ENCODE measurements around the gene CTNNA1.
A peak's percentile ranks its signal among the peaks of the same experiment; 100 is the strongest.
"Not testable (repeated sequence)": the region's sequence is repeated elsewhere in the genome, so short reads cannot be mapped to it uniquely, and the experiment has no call there.

The CTNNA1 gene

GRCh38 chr5:138760448-138761110, 7.4 kb downstream of the CTNNA1 start:
- no peak for DNase-seq (ENCODE audit: low spot score)

GRCh38 chr5:138761115-138761514, 7.9 kb downstream of the CTNNA1 start:
- DNase-seq (ENCODE audit: low spot score): peak; percentile 24

GRCh38 chr5:138761670-138762069, 8.4 kb downstream of the CTNNA1 start:
- not testable (repeated sequence) for DNase-seq (ENCODE audit: low spot score)

GRCh38 chr5:138762110-138762509, 8.9 kb downstream of the CTNNA1 start:
- no peak for DNase-seq (ENCODE audit: low spot score)

- DNase-seq (ENCODE audit: low spot score): no peak
Observed at GRCh38 chr5:138763037-138763778, 10.0 kb downstream of the CTNNA1 start.

GRCh38 chr5:138770291-138770690, 17.1 kb downstream of the CTNNA1 start:
- DNase-seq (ENCODE audit: low spot score): no peak

GRCh38 chr5:138770977-138771376, 17.8 kb downstream of the CTNNA1 start:
- no peak for DNase-seq (ENCODE audit: low spot score)

GRCh38 chr5:138772986-138773594, 19.9 kb downstream of the CTNNA1 start:
- DNase-seq (ENCODE audit: low spot score): no peak

GRCh38 chr5:138773624-138774023, 20.4 kb downstream of the CTNNA1 start:
- not testable (repeated sequence) for DNase-seq (ENCODE audit: low spot score)

- no peak for DNase-seq (ENCODE audit: low spot score)
Observed at GRCh38 chr5:138775034-138775433, 21.8 kb downstream of the CTNNA1 start.

GRCh38 chr5:138778234-138778633, 25.0 kb downstream of the CTNNA1 start:
- no peak for DNase-seq (ENCODE audit: low spot score)

- no peak for DNase-seq (ENCODE audit: low spot score)
Observed at GRCh38 chr5:138783976-138784375, 30.8 kb downstream of the CTNNA1 start.

GRCh38 chr5:138784590-138784989, 31.4 kb downstream of the CTNNA1 start:
- no peak for DNase-seq (ENCODE audit: low spot score)

- DNase-seq (ENCODE audit: low spot score): peak; percentile 22
Observed at GRCh38 chr5:138789771-138790242, 36.6 kb downstream of the CTNNA1 start.

GRCh38 chr5:138790684-138791083, 37.5 kb downstream of the CTNNA1 start:
- DNase-seq (ENCODE audit: low spot score): no peak

- no peak for DNase-seq (ENCODE audit: low spot score)
Observed at GRCh38 chr5:138792195-138792790, 39.1 kb downstream of the CTNNA1 start.

GRCh38 chr5:138793575-138793974, 40.4 kb downstream of the CTNNA1 start:
- DNase-seq (ENCODE audit: low spot score): no peak

- no peak for DNase-seq (ENCODE audit: low spot score)
Observed at GRCh38 chr5:138803285-138803684, 50.1 kb downstream of the CTNNA1 start.

GRCh38 chr5:138803935-138804334, 50.7 kb downstream of the CTNNA1 start:
- DNase-seq (ENCODE audit: low spot score): no peak

- DNase-seq (ENCODE audit: low spot score): no peak
Observed at GRCh38 chr5:138805096-138805495, 51.9 kb downstream of the CTNNA1 start.

GRCh38 chr5:138807182-138807581, 54.0 kb downstream of the CTNNA1 start:
- DNase-seq (ENCODE audit: low spot score): no peak

- no peak for DNase-seq (ENCODE audit: low spot score)
Observed at GRCh38 chr5:138809391-138809790, 56.2 kb downstream of the CTNNA1 start.

- DNase-seq (ENCODE audit: low spot score): not testable (repeated sequence)
Observed at GRCh38 chr5:138810861-138811260, 57.6 kb downstream of the CTNNA1 start.

Measured in CD4-positive, alpha-beta T cell treated with Interleukin-2 at 100 ng/mL for 4 hours (primary cell).